Activated T-cell treated with anti-CD3 and anti-CD28 coated beads, Interleukin-2, amount 50 U/mL, for 48 hours (primary cell): ENCODE results near the gene CDK19.
"Not testable (repeated sequence)": the region's sequence is repeated elsewhere in the genome, so short reads cannot be mapped to it uniquely, and the experiment has no call there.

Experiments used
- DNase-seq, 2 experiments: peaks; one replicate each; pipeline ENCODE4 v3.0.0-alpha.2; 2020

CDK19 gene

DNA sequence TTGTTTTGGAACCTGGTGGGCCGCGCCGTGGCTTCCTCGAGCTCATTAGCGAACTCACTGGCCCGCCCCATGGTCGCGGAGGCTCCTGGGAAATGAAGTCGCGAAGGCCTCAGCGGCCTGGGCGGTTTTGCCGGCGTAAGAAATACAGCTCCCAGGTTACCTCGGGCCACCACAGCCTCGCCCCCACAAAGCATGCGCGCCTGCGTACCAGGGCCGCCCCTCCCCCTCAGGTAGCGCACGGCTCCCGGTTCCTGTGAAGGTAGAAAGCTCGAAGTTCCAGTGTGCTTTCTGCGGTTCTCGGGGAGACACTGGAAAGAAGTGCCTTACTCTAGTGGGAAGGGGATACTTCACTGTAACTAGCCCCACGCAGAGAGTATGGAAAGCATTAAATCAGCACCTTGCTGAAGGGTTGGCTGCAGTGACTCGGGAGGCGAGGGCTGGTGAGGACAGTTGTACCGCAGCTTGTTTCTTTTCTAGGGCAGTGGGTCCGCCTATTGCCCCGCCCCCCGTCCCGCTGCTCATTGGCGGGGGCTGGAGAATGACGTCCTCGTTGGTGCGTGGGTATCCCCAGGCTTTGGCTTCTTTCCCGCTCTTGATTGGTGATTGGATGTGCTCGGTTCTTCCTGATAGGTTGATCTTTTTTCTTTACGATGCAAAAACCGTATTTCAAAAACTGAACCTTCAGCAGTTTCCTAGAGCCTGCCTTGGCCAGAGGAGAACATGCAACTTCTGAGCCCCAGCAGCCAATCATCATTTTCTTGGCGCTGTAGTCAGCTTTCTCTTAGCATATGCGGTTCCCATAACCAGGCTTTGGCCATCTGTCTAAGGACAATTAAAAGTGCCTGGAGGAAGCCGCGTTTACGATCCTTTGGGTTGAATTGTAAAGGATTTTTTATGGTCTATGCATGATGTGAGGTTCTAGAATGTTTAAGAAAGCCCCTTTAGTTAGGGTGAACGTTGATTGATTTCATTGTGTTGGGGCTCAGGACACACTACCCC, at the start of gene CDK19:
CDK19 (minus strand) TSS at position 59 of the 999 bp plus-strand sequence. CDS start 333 bp downstream, outside the sequence.
- peak; percentile 98 for DNase-seq

GRCh38 chr6:110864824-110865223, 49.6 kb upstream of the CDK19 start:
- no peak for DNase-seq

GRCh38 chr6:110859335-110859792, 44.1 kb upstream of the CDK19 start:
- no peak for DNase-seq

DNA sequence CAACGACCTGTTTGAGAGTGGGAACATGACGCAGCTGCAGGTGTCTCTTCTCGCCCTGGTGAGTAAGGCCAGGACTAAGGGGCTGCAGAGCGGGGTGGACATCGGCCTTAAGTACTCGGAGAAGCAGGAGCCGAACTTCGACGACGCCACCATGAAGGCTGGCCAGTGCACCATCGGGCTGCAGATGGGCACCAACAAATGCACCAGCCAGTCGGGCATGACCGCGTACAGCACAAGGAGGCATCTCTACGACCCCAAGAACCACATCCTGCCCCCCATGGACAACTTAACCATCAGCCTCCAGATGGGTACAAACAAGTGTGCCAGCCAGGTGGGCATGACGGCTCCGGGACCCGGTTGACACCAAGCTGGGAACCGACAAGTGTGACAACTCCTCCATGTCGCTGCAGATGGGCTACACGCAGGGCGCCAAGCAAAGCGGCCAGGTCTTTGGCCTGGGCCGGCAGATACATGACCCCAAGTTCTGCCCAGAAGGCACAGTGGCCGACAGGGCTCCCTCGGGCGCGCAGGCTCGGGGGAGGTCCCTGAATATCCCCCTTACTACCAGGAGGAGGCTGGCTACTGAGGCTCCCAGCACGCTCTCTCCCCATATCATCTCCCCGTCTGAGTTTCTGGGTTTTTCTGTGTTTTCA, 43.4 kb upstream of the CDK19 start:
- DNase-seq, result no peak

DNA sequence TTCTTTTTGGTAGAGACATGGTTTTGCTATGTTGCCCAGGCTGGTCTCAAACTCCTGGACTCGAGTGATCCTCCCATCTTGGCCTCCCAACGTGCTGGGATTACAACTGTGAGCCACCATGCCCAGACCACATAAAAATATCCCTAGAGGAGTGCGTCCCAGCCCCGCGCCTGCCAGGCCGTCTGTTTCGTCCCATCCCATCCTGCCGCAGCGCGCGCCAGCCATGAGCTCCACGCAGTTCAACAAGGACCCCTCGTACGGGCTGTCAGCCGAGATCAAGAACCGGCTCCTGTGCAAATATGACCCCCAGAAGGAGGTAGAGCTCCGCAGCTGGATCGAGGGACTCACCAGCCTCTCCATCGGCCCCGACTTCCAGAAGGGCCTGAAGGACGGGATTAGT, 42.7 kb upstream of the CDK19 start:
- no peak for DNase-seq

GRCh38 chr6:110856296-110856695, 41.0 kb upstream of the CDK19 start:
- DNase-seq, result no peak

GRCh38 chr6:110853754-110854477, 38.6 kb upstream of the CDK19 start:
- DNase-seq, result no peak

DNA sequence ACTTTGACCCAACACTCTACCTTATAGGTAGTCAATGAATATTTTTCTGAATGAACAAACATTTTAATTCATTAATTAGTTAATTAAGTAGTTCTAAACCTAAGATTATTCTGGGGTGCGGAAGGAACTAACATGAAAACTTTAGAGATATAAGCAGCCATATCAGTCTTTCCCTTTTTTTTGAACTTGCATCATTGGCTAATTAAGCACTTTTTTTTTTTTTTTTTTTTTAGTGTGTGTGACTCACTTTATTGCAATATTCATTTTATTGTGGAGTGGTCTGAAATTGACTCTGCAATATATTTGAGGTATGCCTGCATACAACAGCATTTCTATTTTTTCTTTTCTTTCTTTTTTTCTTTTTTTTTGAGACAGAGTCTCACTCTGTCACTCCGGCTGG, 37.5 kb upstream of the CDK19 start:
- no peak for DNase-seq

- no peak for DNase-seq
These were observed 34.5 kb upstream of the CDK19 start for GRCh38 chr6:110849781-110850180.

- DNase-seq, result no peak
These were observed 26.0 kb upstream of the CDK19 start for GRCh38 chr6:110841266-110841665.

DNA sequence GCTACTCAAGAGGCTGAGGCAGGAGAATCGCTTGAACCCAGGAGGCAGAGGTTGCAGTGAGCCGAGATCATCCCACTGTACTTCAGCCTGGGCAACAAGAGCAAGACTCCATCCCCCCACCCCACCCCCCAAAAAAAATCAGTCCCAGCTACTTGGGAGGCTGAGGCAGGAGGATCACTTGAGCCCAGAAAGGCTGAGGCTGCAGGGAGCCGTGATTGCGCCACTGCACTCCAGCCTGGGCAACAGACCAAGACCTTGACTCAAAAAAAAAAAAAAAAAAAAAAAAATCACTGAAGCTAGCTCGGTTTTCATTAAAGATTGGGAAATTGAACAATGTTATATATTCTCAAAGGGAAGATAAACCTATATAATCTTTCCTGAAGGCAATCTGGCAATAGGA, 20.5 kb upstream of the CDK19 start:
- not testable (repeated sequence) for DNase-seq

- DNase-seq, result no peak
These were observed 18.6 kb upstream of the CDK19 start for GRCh38 chr6:110833831-110834230.

DNA sequence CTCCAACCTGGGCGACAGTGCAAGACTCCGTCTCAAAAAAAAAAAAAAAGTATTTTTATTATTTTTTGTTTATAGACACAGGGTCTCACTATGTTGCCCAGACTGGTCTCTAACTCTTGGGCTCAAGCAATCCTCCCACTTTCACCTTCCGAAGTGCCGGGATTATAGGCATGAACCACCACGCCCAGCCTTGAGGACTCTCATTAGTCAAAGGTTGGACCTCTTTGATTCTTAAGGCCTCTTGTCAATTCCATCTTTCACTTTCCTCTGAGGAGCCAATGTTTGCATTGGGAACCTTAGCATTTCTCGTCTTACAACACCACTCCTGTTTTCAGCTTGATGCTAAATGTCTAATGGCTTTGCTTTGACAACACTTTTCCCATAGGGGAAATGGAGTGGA, 16.1 kb upstream of the CDK19 start:
- DNase-seq, result no peak

DNA sequence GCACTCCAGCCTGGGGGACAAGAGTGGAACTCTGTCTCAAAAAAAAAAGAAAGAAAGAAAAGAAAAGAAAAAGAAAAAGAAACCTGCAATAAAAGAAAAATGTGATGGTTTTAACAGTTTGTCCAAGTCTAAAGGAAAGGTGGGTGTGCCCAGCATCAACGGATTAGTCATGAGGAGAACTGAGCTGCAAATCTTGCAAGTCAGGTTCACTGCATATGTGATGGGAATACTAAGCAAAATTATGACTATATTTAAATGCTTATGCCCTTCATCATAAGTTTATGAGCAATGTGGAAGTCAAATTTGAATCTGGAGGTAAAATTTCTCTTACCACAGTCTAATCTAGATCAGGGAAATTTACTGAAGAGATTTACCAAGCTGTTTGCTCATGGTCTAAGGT, 13.1 kb upstream of the CDK19 start:
- DNase-seq, result no peak

GRCh38 chr6:110826236-110827129, 11.2 kb upstream of the CDK19 start:
- DNase-seq, result no peak

GRCh38 chr6:110823146-110823545, 7.9 kb upstream of the CDK19 start:
- DNase-seq, result no peak

DNA sequence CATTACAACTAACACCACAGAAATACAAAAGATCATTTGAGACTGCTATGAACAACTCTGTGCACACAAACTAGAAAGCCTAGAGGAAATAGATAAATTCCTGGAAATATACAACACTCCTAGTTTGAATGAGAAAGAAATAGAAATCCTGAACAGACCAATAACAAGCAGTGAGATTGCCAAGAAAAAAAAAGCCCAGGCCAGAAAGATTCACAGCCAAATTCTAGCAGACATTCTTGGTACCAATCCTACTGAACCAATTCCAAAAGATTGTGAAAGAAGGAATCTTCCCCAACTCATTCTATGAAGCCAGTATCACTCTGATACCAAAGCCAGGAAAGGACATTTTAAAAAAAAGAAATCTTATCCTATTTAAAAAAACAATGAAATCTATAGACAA, 7.0 kb upstream of the CDK19 start:
- DNase-seq, result no peak

DNA sequence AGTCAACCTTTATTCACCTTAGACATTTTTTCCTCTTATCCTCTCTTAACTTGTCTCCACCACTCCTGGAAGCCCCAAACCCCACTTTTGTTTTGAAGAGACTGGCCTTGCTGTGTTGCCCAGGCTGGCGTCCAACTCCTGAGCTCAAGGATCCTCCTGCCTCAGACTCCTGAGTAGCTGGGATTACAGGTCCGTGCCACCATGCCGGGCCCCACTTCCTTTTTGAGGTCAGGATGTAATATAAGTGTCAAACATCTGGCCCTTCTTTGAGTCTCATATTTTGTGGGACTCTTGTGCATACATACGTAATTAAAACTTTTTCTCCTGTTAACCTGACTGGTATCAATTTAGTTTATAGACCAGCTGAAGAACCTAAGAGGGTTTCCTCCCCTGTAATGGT, 1.4 kb upstream of the CDK19 start:
- peak; percentile 26 to 27 for DNase-seq

- no peak for DNase-seq
These were observed 256 bp downstream of the CDK19 start for GRCh38 chr6:110815015-110815410.

DNA sequence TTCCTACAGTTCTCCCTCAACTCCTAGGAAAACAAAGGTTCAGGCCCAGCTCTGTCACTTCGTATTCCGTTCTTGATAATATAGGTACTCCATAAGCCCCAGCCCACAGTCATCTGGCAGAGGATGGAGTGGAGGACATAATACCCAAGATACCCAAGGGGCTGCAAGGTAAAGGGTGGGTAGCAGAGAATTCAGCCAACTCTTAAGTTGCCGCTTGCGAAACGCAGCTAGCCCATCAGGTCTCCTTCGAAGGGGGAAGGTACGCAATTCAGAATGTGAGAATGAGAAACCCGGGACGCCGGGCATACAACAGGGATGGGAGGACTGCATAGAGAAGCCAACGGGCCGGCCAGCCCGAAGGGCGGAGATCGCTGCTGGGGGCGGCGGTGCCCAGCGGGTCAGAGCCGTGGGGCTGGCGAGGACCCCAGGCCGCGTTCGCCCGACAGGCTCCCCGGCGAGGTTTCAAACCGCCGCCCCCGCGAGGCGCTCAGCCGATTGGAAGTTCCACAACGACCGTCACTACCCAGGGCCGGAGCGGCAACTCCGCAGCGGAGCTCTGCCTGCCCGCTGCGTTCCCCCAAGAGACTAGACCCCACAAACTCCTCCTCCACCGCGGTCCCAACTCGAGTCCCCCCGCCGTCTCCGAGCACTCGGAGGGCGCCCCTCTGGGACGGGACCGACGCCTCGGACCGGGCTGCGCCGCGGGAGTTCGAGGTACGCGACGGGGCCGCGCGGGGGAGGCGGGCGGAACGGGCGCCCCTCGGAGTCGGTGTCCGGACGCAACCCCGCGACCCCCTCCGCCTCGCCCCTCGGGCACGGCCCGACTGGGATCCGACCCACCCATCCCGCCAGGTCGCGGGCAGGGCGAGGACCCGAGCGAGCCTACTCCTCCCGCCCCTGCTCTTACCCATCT, 911 bp downstream of the CDK19 start:
- DNase-seq, result peak; percentile 76 to 80
